Stimulated activated CD8-positive, alpha-beta memory T cell treated with anti-CD3 and anti-CD28 coated beads, Interleukin-7, amount 100 ng/mL, for 4 hours (primary cell): ENCODE results near the gene KPNA3.
"Not testable (repeated sequence)": the region's sequence is repeated elsewhere in the genome, so short reads cannot be mapped to it uniquely, and the experiment has no call there.

Experiments used
- DNase-seq, 2 donors: peaks; one replicate each; pipeline ENCODE4 v3.0.0-alpha.2; 2020; ENCODE audit warnings: low read depth in 2 of 2

The KPNA3 gene

DNA sequence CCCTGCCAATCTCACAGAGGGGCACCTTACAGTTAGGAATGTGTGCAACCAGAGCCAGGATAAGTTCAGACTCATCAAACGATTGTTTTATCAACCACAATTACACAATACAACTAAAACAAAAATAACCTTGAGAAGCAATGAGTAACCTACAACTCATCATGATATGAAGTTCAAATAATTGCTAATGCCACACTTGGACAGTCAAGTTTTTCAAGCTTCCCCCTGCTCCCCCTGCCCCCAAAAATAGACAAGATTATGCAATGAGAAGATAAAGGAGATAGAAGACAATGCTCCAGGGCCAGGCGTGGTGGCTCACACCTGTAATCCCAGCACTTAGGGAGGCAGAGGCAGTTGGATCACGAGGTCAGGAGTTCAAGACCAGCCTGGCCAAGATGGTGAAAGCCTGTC, 13.6 kb upstream of the KPNA3 start:
- DNase-seq, result no peak

DNA sequence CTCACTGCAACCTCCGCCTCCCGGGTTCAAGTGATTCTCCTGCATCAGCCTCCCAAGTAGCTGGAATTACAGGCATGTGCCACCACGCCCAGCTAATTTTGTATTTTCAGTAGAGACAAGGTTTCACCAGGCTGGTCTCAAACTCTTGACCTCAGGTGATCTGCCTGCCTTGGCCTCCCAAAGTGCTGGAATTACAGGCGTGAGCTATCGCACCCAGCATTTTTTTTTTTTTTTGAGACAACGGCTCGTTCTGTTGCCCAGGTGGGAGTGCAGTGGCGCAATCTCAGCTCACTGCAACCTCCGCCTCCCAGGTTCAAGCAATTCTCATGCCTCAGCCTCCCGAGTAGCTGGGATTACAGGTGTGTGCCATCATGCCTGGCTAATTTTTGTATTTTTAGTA, 10.6 kb upstream of the KPNA3 start:
- DNase-seq, result not testable (repeated sequence)

DNA sequence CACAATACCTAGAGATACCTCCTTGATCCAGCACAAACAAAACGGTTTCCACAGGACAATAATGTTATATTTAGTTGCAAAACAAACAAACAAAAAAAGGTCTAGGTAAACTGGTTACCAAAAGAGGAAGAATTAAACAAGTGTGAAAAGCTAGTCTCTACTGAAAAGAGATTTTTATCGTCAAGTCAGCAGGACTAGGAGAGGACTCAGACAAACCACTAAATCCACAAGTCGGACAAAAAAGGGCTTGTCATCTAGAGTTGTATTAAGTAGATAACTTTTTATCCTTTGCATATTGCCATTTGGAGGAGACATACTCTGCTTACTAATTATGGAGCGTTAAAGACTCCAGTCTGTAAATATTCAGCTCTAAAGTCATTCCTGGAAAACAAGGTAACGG, 9.9 kb upstream of the KPNA3 start:
- DNase-seq, result no peak

DNA sequence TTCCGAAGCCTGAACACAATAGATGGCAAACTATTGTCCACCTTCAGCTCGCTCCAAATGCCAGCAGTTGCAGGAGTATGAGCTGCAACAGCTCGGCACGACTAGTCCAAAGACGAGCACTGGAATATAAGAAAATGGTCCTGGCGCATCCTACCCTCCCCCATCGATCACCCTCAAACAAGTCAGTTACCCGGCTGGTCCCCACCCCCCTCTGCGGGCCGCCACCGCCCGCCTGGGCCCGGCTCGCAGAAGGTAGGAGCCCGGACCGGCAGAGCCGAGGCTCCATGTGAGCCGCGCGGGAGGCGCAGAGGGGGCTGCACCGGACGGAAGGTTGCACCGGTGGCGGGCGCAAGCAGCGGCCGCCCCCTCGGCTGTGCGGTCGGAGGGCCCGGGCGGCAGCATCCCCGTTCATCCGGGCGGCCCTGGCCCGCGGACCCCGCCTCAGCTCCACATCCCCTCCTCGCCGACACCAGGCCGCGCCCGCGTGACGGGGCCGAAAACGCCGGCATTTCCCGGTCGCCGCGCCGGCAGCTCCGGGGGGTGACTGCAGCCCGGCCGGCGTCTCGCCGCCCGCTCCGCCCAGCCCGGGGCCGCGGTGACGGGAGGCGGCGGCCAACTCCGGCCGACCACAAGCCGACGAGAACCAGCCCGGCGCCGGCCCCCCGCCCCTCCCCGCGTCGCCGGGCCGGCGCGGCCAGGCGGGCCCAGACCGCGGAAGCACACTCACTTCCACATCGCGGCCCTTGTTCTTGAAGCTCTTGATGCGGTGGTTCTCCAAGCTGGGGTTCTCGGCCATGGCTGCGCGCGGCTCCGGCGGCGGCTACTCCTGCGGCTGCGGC, 552 bp downstream of the KPNA3 start:
- peak; percentile 5 to 48 for DNase-seq

DNA sequence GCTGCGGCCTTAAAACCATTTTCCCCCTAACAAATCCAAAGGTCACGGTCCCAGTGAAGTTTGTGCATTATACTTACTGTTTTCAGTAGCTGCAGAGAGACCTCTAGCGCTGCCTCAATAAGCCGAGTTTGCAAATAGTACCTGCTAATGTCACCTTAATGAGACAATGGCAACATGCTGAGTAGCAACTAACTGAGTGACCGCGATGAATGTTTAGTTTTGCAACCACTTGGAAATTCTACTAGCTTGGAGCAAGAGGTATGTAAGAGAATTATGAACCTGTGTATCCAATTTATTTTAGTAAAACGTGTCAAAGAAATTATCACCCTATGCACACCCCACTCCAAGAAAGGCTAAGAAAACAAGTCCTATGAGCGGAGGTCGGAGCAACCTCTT, 1.2 kb downstream of the KPNA3 start:
- DNase-seq, result peak in 1 of 2 donors; percentile 7

DNA sequence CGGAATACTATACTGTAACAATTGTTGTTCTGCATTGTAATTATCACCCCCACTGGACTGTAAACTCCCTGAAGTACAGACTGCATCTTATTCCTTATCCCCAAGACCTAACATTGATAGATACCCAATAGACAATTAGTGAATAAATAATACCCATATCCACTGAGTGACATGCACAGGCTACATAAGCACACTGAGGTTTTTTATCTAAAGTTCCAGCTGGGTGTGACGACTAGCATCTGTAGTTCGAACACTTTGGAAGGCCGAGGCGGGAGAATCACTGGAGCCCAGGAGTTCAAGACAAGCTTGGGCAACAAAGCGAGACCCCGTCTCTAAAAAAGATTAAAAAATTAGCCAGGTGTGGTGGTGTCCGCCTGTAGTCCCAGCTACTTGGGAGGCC, 2.5 kb downstream of the KPNA3 start:
- DNase-seq, result no peak

DNA sequence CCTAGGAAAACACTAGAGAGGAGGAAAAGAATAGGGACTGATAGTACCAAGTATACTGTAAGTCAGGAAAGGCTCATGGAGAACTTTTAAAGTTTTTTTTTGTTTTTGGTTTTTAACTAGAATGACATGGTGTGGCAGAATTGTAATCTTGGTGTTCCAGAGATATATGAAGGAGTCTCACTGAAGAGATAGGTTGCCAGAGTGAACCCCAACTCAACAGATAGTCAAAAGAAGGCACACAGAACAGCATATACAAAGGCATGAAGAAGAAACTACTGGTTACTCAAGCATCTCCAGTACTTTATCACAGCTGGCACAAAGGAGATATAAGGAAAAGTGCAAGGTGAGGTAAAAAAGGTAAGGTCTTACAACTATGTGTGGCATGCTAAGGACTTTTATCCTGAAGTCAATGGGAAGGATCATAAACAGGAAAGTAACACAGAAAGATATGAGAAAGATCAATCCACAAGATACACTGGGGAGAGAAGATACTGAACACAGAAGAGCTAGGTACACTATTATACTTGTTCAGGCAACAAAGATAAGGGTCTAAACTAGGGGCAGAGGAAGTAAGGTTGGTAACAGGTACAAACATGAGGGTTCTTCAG, 6.0 kb downstream of the KPNA3 start:
- no peak for DNase-seq

DNA sequence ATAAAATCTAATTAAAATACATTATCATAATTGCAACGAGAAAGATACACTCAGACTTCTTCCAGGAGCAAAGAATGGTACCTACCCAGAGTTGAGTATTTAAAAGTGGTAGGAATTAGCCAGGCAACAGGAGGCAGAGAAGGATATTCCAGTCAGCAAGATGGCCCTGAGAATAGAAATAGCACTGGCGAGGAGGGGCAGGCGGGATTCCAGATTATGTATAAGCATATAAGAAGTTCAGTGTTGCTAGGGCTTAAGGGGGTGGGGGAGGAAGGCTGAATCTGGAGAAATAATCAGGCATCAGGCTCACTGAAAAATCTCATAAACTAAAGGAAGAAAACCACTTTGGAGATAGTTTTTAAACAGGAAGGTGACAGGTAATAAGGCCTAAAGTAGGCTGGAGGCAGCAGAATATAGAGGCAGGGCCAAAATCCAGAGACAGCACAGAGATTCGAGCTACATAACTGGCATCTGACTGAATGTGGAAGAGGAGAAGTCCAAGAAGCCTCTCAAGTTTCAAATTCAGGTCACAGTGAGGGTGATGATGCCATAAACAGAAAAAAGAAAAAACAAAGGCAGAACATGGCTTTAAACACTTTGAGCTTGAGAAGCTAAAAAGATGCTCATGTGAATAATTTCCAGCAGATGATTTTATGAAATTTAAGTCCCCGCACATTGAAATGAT, 7.5 kb downstream of the KPNA3 start:
- DNase-seq, result no peak

DNA sequence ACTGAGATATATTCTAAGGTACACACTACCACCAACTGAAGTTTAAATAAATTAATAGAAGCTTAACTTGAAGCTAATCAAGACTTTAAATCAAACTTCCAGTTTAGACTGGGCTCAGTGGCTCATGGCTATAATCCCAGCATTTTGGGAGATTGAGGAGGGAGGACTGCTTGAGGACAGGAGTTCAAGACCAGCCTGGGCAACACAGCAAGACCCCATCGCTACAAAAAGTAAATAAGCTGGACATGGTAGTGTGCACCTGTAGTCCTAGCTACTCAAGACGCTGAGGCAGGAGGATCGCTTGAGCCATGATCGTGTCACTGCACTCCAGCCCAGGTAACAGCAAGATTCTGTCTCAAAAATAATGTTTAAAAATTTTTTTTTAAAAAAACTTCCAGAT, 8.6 kb downstream of the KPNA3 start:
- DNase-seq, result no peak

DNA sequence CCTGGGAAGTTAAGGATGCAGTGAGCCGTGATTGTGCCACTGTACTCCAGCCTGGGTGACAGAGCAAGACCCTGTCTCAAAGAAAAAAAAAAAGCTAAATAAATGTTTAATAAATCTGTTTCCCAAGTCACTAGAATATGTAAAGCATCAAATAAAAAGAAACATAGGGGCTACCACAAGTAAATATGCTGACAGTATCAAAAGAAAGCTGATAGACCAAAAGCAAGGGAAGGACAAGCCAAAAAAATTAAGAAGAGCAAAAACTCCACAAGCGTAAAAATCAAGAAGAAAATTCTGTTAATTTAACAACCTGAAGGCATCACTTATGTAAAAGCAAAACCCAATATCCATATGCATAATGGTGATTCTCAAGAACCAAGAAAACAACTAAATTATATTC, 9.7 kb downstream of the KPNA3 start:
- no peak for DNase-seq

DNA sequence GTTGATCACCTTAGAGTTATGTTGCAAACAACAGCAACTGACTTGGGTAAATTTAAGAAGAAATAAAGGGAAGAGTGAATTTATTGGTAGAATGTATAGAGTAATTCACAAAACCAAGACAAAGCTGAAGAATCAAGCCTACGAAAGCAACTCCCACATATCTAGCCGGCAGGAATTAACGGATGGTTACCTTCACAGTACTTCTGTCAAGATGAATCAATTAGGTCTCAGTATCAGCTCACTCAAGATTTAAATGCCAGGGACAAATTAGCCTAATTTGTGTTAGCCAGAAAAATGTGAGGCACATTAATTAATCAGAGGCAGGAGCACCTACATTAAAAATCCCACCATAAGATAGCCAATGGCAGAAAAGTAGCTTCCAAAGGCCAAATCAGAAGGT, 10.7 kb downstream of the KPNA3 start:
- no peak for DNase-seq

DNA sequence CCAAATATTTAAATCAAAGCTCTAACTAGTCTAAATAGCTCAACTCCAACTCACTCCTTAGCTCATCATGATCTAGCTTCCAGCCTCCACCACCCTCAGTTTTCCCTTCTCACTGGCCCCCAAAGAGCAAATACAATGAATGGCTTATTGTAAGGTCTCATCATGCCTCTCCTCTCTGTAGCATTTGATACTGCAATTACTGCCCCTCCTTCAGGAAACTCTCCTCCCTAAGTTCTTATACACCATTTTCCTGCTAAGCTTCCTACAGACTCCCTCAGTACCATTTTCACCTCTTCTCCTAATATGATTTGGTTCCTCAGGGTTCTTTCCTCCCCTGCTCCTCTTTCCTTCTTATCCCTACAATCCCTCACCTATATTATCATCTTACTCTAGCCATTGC, 12.8 kb downstream of the KPNA3 start:
- no peak for DNase-seq

DNA sequence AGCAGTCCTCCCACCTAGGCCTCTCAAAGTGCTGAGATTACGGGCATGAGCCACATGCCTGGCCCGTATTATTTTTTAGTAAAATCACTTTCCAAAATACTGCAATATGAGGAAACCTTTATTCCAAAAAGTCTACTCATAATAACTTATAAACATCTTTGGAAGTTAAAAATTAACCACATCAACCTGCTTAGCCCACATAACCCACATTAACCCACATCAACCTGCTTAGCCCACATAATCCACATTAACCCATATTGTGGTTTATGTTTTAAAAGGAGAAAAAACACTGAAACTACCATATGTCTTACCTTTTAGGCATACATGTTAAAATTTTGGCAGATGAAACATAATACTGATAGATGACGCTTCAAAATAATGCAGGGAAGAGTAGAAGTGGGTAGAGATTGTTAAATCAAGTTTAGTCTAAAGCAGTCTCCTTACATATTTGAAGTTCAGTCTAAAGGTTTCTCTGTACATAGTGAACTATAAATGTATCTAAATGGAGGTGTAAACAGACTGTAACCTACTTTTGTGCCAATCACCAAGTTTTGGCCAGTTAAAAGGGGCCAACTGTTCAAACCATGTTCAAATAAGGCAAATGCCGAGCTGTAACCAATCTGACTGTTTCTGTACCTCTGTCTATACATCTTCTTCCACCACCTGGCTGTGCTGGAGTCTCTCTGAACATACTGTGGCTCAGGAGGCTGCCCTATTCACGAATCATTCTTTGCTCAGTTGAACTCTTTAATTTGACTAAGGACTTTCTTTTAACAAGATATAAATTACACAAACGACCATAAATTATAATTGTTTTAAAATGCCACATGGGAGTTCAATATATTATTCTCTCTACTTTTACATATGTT, 14.5 kb downstream of the KPNA3 start:
- DNase-seq, result no peak

DNA sequence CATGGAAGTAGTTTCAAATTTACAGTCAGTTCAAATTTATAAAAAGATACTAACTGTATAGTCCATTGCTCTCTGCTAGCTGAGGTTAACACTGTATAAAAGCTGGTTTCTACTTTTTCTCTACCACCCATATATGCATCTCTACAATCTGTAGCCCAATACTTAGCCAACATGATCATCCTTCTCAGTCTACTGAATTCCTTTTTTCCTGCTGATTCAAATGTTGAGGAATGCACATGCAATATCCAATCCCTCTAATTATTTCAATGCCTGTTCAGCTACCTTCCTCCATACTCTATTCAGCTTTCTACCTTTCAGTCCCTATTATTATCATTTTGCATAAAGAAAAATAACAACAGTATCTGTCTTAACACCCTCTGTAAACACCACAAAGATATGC, 15.6 kb downstream of the KPNA3 start:
- no peak for DNase-seq

DNA sequence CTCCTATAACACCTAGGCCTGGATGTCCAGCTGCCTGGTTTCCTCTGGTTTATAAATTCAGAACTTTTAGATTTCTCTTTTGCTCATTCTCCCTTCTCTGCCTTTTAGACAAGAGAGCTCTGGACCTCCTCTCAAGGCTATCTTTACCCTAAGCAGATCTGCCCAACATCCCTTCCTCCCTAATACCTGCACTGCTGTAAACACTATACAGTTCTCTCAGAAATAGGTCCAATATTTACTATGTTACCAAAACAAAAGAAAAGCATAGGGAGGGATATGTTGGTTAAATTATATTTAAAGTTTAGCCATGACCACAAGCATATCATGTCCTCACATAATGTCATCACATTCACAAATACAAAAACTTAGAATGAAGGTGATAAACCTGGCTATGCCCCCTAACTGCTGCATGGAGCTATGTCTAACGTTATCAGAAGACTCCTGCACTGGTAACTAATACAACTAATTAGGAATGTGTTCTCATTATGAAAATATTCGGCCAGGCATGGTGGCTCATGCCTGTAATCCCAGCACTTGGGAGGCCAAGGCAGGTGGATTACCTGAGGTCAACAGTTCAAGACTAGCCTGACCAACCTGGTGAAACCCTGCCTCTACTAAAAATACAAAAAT, 18.0 kb downstream of the KPNA3 start:
- DNase-seq, result no peak

DNA sequence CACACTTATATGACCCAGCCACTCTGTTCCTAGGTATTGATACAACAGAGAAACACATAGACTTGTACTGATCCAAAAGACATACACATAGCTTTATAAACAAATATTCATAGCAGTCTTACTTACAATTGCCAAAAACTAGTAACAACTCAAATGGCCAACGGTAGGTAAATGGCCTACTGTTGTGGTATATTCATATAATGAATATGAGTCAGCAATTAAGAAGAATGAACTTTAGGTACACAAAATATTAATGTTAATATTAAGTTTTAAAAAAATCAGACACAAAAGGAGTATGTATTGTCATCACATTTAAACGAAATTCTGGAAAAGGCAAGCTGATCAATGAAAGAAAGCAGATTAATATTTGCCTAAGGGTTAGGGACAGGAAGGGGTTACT, 19.7 kb downstream of the KPNA3 start:
- DNase-seq, result no peak

DNA sequence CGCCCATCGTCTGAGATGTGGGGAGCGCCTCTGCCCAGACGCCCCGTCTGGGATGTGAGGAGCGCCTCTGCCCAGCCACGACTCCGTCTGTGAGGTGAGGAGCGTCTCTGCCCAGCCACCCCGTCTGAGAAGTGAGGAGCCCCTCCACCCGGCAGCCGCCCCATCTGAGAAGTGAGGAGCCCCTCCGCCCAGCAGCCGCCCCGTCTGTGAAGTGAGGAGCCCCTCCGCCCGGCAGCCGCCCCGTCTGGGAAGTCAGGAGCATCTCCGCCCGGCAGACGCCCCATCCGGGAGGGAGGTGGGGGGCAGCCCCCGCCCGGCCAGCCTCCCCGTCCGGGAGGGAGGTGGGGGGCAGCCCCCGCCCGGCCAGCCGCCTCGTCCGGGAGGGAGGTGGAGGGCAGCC, 30.7 kb downstream of the KPNA3 start:
- not testable (repeated sequence) for DNase-seq

DNA sequence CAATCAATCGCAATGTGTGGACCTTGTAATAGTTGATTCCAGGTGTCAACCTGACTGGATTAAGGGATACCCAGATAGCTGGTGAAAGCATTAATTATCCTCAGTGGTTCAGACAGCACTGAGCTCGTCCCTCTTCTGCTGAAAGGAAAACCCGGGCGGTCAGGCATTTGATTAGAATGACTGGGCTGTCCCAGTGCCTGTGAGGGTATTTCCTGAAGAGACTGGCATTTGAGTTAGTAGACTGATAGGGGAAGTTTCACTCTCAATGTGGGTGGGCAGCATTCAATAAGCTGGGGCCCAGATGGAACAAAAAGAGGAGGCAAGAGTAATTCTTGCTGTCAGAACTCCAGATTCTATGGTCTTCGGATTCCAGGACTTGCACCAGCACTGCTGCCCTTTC, 31.9 kb downstream of the KPNA3 start:
- no peak for DNase-seq

DNA sequence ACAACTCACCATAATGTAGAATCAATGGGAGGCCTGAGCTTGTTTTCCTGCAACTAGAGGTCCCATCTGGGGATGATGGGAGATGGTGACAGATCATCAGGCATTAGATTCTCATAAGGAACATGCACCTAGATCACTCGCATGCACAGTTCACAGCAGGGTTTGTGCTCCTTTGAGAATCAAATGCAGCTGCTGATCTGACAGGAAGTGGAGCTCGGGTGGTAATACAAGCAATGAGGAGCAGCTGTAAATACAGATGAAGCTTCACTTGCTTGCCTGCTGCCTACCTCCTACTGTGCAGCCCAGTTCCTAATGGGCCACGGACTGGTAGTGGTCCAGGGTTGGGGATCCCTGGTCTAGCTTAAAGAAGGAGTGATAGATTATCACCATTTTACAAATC, 33.0 kb downstream of the KPNA3 start:
- DNase-seq, result no peak

DNA sequence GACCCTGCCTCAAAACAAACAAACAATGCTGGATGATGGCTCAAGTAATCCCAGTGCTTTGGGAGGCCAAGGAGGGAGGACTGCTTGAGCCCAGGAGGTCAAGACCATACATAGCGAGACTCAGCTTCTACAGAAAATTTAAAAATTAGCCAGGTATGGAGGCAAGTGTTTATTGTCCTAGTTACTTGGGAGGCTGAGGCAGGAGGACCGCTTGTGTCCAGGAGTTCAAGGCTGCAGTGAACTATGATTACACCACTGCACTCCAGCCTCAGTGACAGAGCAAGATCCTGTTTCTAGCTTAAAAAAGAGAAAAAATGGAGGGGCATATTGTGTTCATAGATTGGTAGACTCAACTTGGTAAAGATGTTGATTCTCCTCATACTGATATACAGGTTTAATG, 36.2 kb downstream of the KPNA3 start:
- DNase-seq, result no peak

DNA sequence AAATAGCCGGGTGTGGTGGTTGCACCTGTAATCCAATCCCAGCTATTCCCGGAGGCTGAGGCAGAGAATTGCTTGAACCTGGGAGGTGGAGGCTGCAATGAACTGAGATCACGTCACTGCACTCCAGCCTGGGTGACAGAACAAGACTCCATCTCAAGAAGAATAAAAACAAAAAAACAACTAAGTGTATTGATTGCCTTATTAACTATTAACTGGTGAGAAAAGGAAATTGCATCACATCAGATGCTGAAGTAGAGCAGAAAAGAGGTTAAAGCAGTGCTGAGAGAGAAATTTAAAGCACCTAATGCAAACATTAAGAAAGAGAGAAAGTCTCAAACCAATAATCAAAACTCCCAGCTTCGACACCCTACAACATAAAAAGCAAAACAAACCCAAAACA, 38.3 kb downstream of the KPNA3 start:
- no peak for DNase-seq

DNA sequence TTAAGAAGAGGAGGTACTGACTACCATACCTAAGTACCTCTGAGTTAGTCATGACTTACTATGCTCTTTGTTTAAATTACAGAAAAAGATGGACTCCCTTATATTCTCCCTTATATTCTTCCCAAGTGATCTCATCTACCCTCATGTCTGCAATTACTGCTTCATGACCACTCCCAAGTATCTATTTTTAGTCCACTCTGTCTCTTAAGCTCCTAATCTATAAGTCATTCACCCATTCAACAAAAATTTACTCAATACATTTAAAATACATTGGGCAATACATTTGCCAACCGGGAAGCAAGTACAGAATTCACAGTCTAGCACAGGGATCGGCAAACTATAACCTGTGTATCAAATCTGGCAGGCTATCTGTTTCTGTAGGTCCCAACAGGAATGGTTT, 42.6 kb downstream of the KPNA3 start:
- DNase-seq, result no peak
